HL-60 (cell line): ENCODE data around the gene GOLGA6L7.
"Not testable (repeated sequence)": the region's sequence is repeated elsewhere in the genome, so short reads cannot be mapped to it uniquely, and the experiment has no call there.

ENCODE experiments used
- GABPA ChIP-seq: IDR thresholded peaks from 2 replicates; pipeline ENCODE4 v1.6.1; 2012; ENCODE audit warnings: low read depth
- TF ChIP-seq, protein P1 (sequence below): IDR thresholded peaks from 2 replicates; pipeline ENCODE4 v1.6.1; 2012; ENCODE audit warnings: low read depth; ENCODE audit not compliant: insufficient replicate concordance
- TF ChIP-seq, protein P2 (sequence below): IDR thresholded peaks from one replicate; pipeline ENCODE4 v1.5.1; 2011; ENCODE audit warnings: low read length, control low read depth, inconsistent platforms; ENCODE audit not compliant: insufficient read depth

DNA sequence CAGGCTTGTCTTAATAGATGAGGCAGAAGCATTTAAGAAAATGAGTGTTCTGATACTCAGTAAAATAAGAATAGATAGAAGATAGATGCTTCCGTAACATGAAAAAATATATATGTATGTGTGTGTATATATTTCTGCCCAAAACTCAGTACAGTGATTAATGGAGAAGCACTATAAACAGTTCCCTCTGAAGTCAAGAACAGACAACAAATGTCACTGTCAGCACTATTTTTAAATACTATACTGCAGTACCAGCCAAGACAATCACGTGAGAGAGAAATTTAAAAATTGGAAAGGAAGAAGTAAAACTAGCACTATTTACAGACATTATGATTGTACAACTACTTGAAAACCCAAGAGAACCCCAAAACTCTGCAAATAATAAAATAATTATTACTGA is 27.0 kb downstream of the GOLGA6L7 start:
- TF ChIP-seq, protein P1, sequence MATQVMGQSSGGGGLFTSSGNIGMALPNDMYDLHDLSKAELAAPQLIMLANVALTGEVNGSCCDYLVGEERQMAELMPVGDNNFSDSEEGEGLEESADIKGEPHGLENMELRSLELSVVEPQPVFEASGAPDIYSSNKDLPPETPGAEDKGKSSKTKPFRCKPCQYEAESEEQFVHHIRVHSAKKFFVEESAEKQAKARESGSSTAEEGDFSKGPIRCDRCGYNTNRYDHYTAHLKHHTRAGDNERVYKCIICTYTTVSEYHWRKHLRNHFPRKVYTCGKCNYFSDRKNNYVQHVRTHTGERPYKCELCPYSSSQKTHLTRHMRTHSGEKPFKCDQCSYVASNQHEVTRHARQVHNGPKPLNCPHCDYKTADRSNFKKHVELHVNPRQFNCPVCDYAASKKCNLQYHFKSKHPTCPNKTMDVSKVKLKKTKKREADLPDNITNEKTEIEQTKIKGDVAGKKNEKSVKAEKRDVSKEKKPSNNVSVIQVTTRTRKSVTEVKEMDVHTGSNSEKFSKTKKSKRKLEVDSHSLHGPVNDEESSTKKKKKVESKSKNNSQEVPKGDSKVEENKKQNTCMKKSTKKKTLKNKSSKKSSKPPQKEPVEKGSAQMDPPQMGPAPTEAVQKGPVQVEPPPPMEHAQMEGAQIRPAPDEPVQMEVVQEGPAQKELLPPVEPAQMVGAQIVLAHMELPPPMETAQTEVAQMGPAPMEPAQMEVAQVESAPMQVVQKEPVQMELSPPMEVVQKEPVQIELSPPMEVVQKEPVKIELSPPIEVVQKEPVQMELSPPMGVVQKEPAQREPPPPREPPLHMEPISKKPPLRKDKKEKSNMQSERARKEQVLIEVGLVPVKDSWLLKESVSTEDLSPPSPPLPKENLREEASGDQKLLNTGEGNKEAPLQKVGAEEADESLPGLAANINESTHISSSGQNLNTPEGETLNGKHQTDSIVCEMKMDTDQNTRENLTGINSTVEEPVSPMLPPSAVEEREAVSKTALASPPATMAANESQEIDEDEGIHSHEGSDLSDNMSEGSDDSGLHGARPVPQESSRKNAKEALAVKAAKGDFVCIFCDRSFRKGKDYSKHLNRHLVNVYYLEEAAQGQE, result not testable (repeated sequence)
- TF ChIP-seq, protein P2, sequence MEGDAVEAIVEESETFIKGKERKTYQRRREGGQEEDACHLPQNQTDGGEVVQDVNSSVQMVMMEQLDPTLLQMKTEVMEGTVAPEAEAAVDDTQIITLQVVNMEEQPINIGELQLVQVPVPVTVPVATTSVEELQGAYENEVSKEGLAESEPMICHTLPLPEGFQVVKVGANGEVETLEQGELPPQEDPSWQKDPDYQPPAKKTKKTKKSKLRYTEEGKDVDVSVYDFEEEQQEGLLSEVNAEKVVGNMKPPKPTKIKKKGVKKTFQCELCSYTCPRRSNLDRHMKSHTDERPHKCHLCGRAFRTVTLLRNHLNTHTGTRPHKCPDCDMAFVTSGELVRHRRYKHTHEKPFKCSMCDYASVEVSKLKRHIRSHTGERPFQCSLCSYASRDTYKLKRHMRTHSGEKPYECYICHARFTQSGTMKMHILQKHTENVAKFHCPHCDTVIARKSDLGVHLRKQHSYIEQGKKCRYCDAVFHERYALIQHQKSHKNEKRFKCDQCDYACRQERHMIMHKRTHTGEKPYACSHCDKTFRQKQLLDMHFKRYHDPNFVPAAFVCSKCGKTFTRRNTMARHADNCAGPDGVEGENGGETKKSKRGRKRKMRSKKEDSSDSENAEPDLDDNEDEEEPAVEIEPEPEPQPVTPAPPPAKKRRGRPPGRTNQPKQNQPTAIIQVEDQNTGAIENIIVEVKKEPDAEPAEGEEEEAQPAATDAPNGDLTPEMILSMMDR, result not testable (repeated sequence)
- TF ChIP-seq GABPA, result not testable (repeated sequence)
